Measurements from ENCODE around the gene EEF2K.
"Not testable (repeated sequence)": the region's sequence is repeated elsewhere in the genome, so short reads cannot be mapped to it uniquely, and the experiment has no call there.

Gene EEF2K

GRCh38 chr16:22213801-22214200, 7.7 kb downstream of the EEF2K start:
- no peak for DNase-seq

GRCh38 chr16:22214402-22214801, 8.3 kb downstream of the EEF2K start:
- no peak for DNase-seq

- DNase-seq: no peak
Measured at GRCh38 chr16:22214889-22215288, 8.8 kb downstream of the EEF2K start.

- DNase-seq: no peak
Measured at GRCh38 chr16:22216191-22216831, 10.2 kb downstream of the EEF2K start.

GRCh38 chr16:22216832-22217225, 10.8 kb downstream of the EEF2K start:
- not testable (repeated sequence) for DNase-seq

- DNase-seq: no peak
Measured at GRCh38 chr16:22217890-22218730, 12.0 kb downstream of the EEF2K start.

GRCh38 chr16:22219389-22220068, 13.5 kb downstream of the EEF2K start:
- DNase-seq: no peak

GRCh38 chr16:22220069-22220440, 14.0 kb downstream of the EEF2K start:
- peak; percentile 53 for DNase-seq

- no peak for DNase-seq
Measured at GRCh38 chr16:22220714-22221113, 14.6 kb downstream of the EEF2K start.

- DNase-seq: no peak
Measured at GRCh38 chr16:22222006-22222405, 15.9 kb downstream of the EEF2K start.

- DNase-seq: no peak
Measured at GRCh38 chr16:22222998-22223397, 16.9 kb downstream of the EEF2K start.

- no peak for DNase-seq
Measured at GRCh38 chr16:22225060-22225459, 19.0 kb downstream of the EEF2K start.

GRCh38 chr16:22229889-22230288, 23.8 kb downstream of the EEF2K start:
- DNase-seq: no peak

GRCh38 chr16:22232277-22233036, 26.4 kb downstream of the EEF2K start:
- no peak for DNase-seq

- no peak for DNase-seq
Measured at GRCh38 chr16:22233037-22233372, 26.9 kb downstream of the EEF2K start.

- no peak for DNase-seq
Measured at GRCh38 chr16:22235839-22236745, 30.0 kb downstream of the EEF2K start.

- DNase-seq: no peak
Measured at GRCh38 chr16:22239131-22239805, 33.2 kb downstream of the EEF2K start.

- no peak for DNase-seq
Measured at GRCh38 chr16:22240023-22240710, 34.1 kb downstream of the EEF2K start.

GRCh38 chr16:22250522-22250921, 44.4 kb downstream of the EEF2K start:
- no peak for DNase-seq

GRCh38 chr16:22252317-22252716, 46.2 kb downstream of the EEF2K start:
- DNase-seq: no peak

- no peak for DNase-seq
Measured at GRCh38 chr16:22253272-22253671, 47.2 kb downstream of the EEF2K start.

Measured in NCI-H524 treated with DMSO at 0.1 percent for 48 hours (cell line).